ENCODE measurements around the gene RBM33.

Gene RBM33

GRCh38 chr7:155793720-155794119 is 149.3 kb downstream of the RBM33 start:
- DNase-seq (ENCODE audit: extremely low spot score) = no peak
- ChIA-PET CTCF (no interaction called here), POLR2A (no interaction called here)
- TF ChIP-seq CTCF (IDR thresholded peaks at IDR 0.05; ENCODE audit: control extremely low read depth, extremely low read depth, low read depth, missing control alignments) = no peak

- POLR2A ChIA-PET = no interaction called here
Observed at GRCh38 chr7:155794196-155794595, 149.7 kb downstream of the RBM33 start.

GRCh38 chr7:155795401-155795800 is 150.9 kb downstream of the RBM33 start:
- no peak for DNase-seq (ENCODE audit: extremely low spot score)
- ChIA-PET POLR2A (no interaction called here), CTCF (no interaction called here)
- TF ChIP-seq CTCF (IDR thresholded peaks at IDR 0.05; ENCODE audit: control extremely low read depth, extremely low read depth, low read depth, missing control alignments) = no peak

More at GRCh38 chr7:155794196-155794595, 149.7 kb downstream of the RBM33 start:
- no peak for TF ChIP-seq CTCF (IDR thresholded peaks at IDR 0.05; ENCODE audit: control extremely low read depth, extremely low read depth, low read depth, missing control alignments)
- CTCF ChIA-PET = no interaction called here
- no peak for DNase-seq (ENCODE audit: extremely low spot score)

- POLR2A ChIA-PET = no interaction called here
- no peak for DNase-seq (ENCODE audit: extremely low spot score)
- CTCF ChIA-PET = no interaction called here
- no peak for TF ChIP-seq CTCF (IDR thresholded peaks at IDR 0.05; ENCODE audit: control extremely low read depth, extremely low read depth, low read depth, missing control alignments)
Observed at GRCh38 chr7:155795951-155796350, 151.5 kb downstream of the RBM33 start.

GRCh38 chr7:155796381-155797261 is 152.2 kb downstream of the RBM33 start:
- peak; percentile 86 for DNase-seq (ENCODE audit: extremely low spot score)
- peak; percentile 94 for TF ChIP-seq CTCF (IDR thresholded peaks at IDR 0.05; ENCODE audit: control extremely low read depth, extremely low read depth, low read depth, missing control alignments)
- POLR2A ChIA-PET = no interaction called here
- CTCF ChIA-PET = interaction anchor here (1.0 kb wide), 1 partner anchor 19 kb away, joined by 3 read pairs; no protein-coding TSS in a partner anchor

GRCh38 chr7:155797262-155798250 is 153.1 kb downstream of the RBM33 start:
- POLR2A ChIA-PET = no interaction called here
- DNase-seq (ENCODE audit: extremely low spot score) = no peak
- CTCF ChIA-PET = interaction anchor here (1.0 to 1.6 kb wide), 4 partner anchors 13 to 1019 kb away, joined by 3 to 4 read pairs (median 4); no protein-coding TSS in a partner anchor
- TF ChIP-seq CTCF (IDR thresholded peaks at IDR 0.05; ENCODE audit: control extremely low read depth, extremely low read depth, low read depth, missing control alignments) = no peak

Measured in GM10248 (cell line).